Adipose tissue (tissue), 3 donors: ENCODE data around the gene KMT2B. TPM values are rescaled to one million over a fixed set of nuclear protein-coding genes. Genes with fewer than 3 reads are reported as not detected.
A peak's percentile ranks its signal among the peaks of the same experiment; 100 is the strongest.

ENCODE experiments used
- H3K27ac ChIP-seq: one replicate; pipeline ENCODE4 v1.5.1; 2013; ENCODE audit warnings: low read depth, low read length
- WGBS, 3 donors: extraction: QIAGEN DNeasy Blood & Tissue Kit; methylation state at CpG; one replicate each; pipeline ENCODE4 v1.1.7; 2013; 5-methylcytosine and 5-hydroxymethylcytosine counted together
- polyA plus RNA-seq, 3 donors: library from polyadenylated mRNA; stranded (reverse); fragments of 200-250 nt; gene quantifications; one replicate each; pipeline ENCODE4 v1.2.3, GENCODE V29; 2013
- donor health status: healthy with polysubstance abuse.
- donor health status: Bipolar disorder and iron deficiency.
- donor health status: healthy.

KMT2B gene
- polyA plus RNA-seq, 3 donors: 21.1 to 34.3 (median 29.4) TPM

- WGBS, 3 donors: 1% methylated on average over 45 of the region's 45 CpGs
- no peak within 1 kb of the TSS for H3K27ac ChIP-seq
These were observed 30.6 kb downstream of the KMT2B start, which contains the start of gene LIN37 for GRCh38 chr19:35748106-35749020. TSS of gene LIN37 (plus strand) at chr19:35748576. CDS start at chr19:35748725, 149 bp downstream.

GRCh38 chr19:35750167-35750566, 32.4 kb downstream of the KMT2B start:
- no peak overlapping the region for H3K27ac ChIP-seq
- WGBS, 3 donors: 93 to 98% (median 93%) methylated on average over 2 to 5 of the region's 5 CpGs

- WGBS, 3 donors: 88 to 91% (median 91%) methylated on average over 14 of the region's 14 CpGs
- no peak overlapping the region for H3K27ac ChIP-seq
These were observed 34.3 kb downstream of the KMT2B start for GRCh38 chr19:35751839-35752745.

- no peak overlapping the region for H3K27ac ChIP-seq
- WGBS, 3 donors: 94 to 95% (median 94%) methylated on average over 20 of the region's 20 CpGs
These were observed 35.0 kb downstream of the KMT2B start for GRCh38 chr19:35752746-35753350.

GRCh38 chr19:35753634-35754369, 36.0 kb downstream of the KMT2B start:
- 87 to 92% (median 91%) methylated on average over 20 of the region's 20 CpGs for WGBS, 3 donors
- no peak overlapping the region for H3K27ac ChIP-seq

GRCh38 chr19:35754370-35755130, 36.7 kb downstream of the KMT2B start:
- H3K27ac ChIP-seq: no peak overlapping the region
- WGBS, 3 donors: 73 to 84% (median 78%) methylated on average over 13 of the region's 13 CpGs

- WGBS, 3 donors: 42 to 76% (median 46%) methylated on average over 15 to 17 of the region's 17 CpGs
- H3K27ac ChIP-seq: no peak overlapping the region
These were observed 37.3 kb downstream of the KMT2B start for GRCh38 chr19:35755131-35755549.

GRCh38 chr19:35755550-35756376, 38.0 kb downstream of the KMT2B start:
- H3K27ac ChIP-seq: peak overlapping the region; percentile 94
- WGBS, 3 donors: 16 to 63% (median 18%) methylated on average over 42 to 74 of the region's 74 CpGs

GRCh38 chr19:35756377-35757230, 38.8 kb downstream of the KMT2B start, which contains the start of gene HSPB6:
TSS of gene HSPB6 (minus strand) at chr19:35757029. CDS start at chr19:35757008, 21 bp downstream.
- WGBS, 3 donors: 6 to 15% (median 8%) methylated on average over 39 to 52 of the region's 52 CpGs
- peak within 1 kb of the TSS; percentile 94 for H3K27ac ChIP-seq

GRCh38 chr19:35757231-35757748, 39.5 kb downstream of the KMT2B start:
- 4 to 11% (median 5%) methylated on average over 19 of the region's 19 CpGs for WGBS, 3 donors
- peak overlapping the region; percentile 94 for H3K27ac ChIP-seq

- peak within 1 kb of the TSS; percentile 94 for H3K27ac ChIP-seq
- 0 to 1% (median 0%) methylated on average over 53 of the region's 53 CpGs for WGBS, 3 donors
These were observed 40.2 kb downstream of the KMT2B start, which contains the start of gene PROSER3 for GRCh38 chr19:35757749-35758608. TSS of gene PROSER3 (plus strand) at chr19:35758176. CDS start at chr19:35758216, 40 bp downstream.

GRCh38 chr19:35759697-35760096, 41.9 kb downstream of the KMT2B start:
- H3K27ac ChIP-seq: no peak overlapping the region
- WGBS, 3 donors: 97% methylated on average over 2 of the region's 2 CpGs

- 90 to 98% (median 97%) methylated on average over 4 of the region's 4 CpGs for WGBS, 3 donors
- no peak overlapping the region for H3K27ac ChIP-seq
These were observed 43.0 kb downstream of the KMT2B start for GRCh38 chr19:35760711-35761349.
